GM19025 (cell line): ENCODE results near the gene CCDC81.
"Not testable (repeated sequence)": the region's sequence is repeated elsewhere in the genome, so short reads cannot be mapped to it uniquely, and the experiment has no call there.

Experiments
- ATAC-seq: cut with Tn5 transposase; IDR thresholded peaks from one replicate; pipeline ENCODE4 v1.9.1; 2021; ENCODE audit warnings: mild to moderate bottlenecking, low read depth, moderate library complexity; ENCODE audit not compliant: unreplicated experiment

Gene CCDC81

GRCh38 chr11:86386283-86386682 lies 11.6 kb downstream of the CCDC81 start:
- ATAC-seq: no peak

- no peak for ATAC-seq
Measured at GRCh38 chr11:86386746-86387145, 12.1 kb downstream of the CCDC81 start.

GRCh38 chr11:86388198-86388597 lies 13.5 kb downstream of the CCDC81 start:
- ATAC-seq: no peak

GRCh38 chr11:86390487-86390886 lies 15.8 kb downstream of the CCDC81 start:
- no peak for ATAC-seq

GRCh38 chr11:86395061-86395551 lies 20.4 kb downstream of the CCDC81 start:
- no peak for ATAC-seq

- no peak for ATAC-seq
Measured at GRCh38 chr11:86396396-86396795, 21.7 kb downstream of the CCDC81 start.

- ATAC-seq: no peak
Measured at GRCh38 chr11:86397351-86397750, 22.7 kb downstream of the CCDC81 start.

GRCh38 chr11:86398106-86398505 lies 23.4 kb downstream of the CCDC81 start:
- ATAC-seq: no peak

- no peak for ATAC-seq
Measured at GRCh38 chr11:86403458-86403857, 28.8 kb downstream of the CCDC81 start.

GRCh38 chr11:86408845-86409244 lies 34.2 kb downstream of the CCDC81 start:
- no peak for ATAC-seq

GRCh38 chr11:86414032-86414431 lies 39.3 kb downstream of the CCDC81 start:
- ATAC-seq: no peak

- no peak for ATAC-seq
Measured at GRCh38 chr11:86415026-86415425, 40.3 kb downstream of the CCDC81 start.

GRCh38 chr11:86416494-86416893 lies 41.8 kb downstream of the CCDC81 start:
- no peak for ATAC-seq

- not testable (repeated sequence) for ATAC-seq
Measured at GRCh38 chr11:86416951-86417350, 42.3 kb downstream of the CCDC81 start.

GRCh38 chr11:86418106-86418505 lies 43.4 kb downstream of the CCDC81 start:
- ATAC-seq: no peak

GRCh38 chr11:86418513-86418912 lies 43.8 kb downstream of the CCDC81 start:
- ATAC-seq: no peak

- ATAC-seq: no peak
Measured at GRCh38 chr11:86418917-86419316, 44.2 kb downstream of the CCDC81 start.

- no peak for ATAC-seq
Measured at GRCh38 chr11:86421946-86422345, 47.3 kb downstream of the CCDC81 start.

- ATAC-seq: no peak
Measured at GRCh38 chr11:86422371-86422770, 47.7 kb downstream of the CCDC81 start.

GRCh38 chr11:86423488-86423887 lies 48.8 kb downstream of the CCDC81 start:
- not testable (repeated sequence) for ATAC-seq

- no peak for ATAC-seq
Measured at GRCh38 chr11:86427441-86427840, 52.8 kb downstream of the CCDC81 start.

- no peak for ATAC-seq
Measured at GRCh38 chr11:86431258-86431657, 56.6 kb downstream of the CCDC81 start.
